HG02973 (cell line): ENCODE measurements around the gene DEXI.

Experiments used
- ATAC-seq: cut with Tn5 transposase; IDR thresholded peaks from one replicate; pipeline ENCODE4 v1.9.1; 2021; ENCODE audit warnings: moderate library complexity; ENCODE audit not compliant: unreplicated experiment

DEXI gene

GRCh38 chr16:10942352-10943063 lies at the start of gene DEXI:
Gene DEXI, minus strand, starts transcription at chr16:10942468. Its CDS starts 463 bp downstream, at chr16:10942005.
- ATAC-seq = peak; percentile 61

- no peak for ATAC-seq
These were observed 48.1 kb upstream of the DEXI start for GRCh38 chr16:10990378-10990777.

- ATAC-seq = no peak
These were observed 47.3 kb upstream of the DEXI start for GRCh38 chr16:10989559-10989958.

- ATAC-seq = no peak
These were observed 46.6 kb upstream of the DEXI start for GRCh38 chr16:10988879-10989278.

GRCh38 chr16:10988164-10988803 lies 46.0 kb upstream of the DEXI start:
- peak; percentile 55 for ATAC-seq

- no peak for ATAC-seq
These were observed 45.3 kb upstream of the DEXI start for GRCh38 chr16:10987361-10988163.

- ATAC-seq = no peak
These were observed 42.2 kb upstream of the DEXI start for GRCh38 chr16:10984509-10984908.

GRCh38 chr16:10983159-10983558 lies 40.9 kb upstream of the DEXI start:
- no peak for ATAC-seq

GRCh38 chr16:10982465-10983150 lies 40.3 kb upstream of the DEXI start:
- peak; percentile 58 for ATAC-seq

- ATAC-seq = no peak
These were observed 39.5 kb upstream of the DEXI start for GRCh38 chr16:10981697-10982216.

- ATAC-seq = no peak
These were observed 38.5 kb upstream of the DEXI start for GRCh38 chr16:10980813-10981212.

GRCh38 chr16:10979717-10980601 lies 37.7 kb upstream of the DEXI start:
- no peak for ATAC-seq

- ATAC-seq = no peak
These were observed 36.7 kb upstream of the DEXI start for GRCh38 chr16:10978871-10979446.

- ATAC-seq = no peak
These were observed 35.9 kb upstream of the DEXI start for GRCh38 chr16:10978124-10978523.

- no peak for ATAC-seq
These were observed 34.4 kb upstream of the DEXI start for GRCh38 chr16:10976634-10977033.

GRCh38 chr16:10972819-10973464 lies 30.7 kb upstream of the DEXI start:
- no peak for ATAC-seq

GRCh38 chr16:10972108-10972818 lies 30.0 kb upstream of the DEXI start:
- no peak for ATAC-seq

- ATAC-seq = no peak
These were observed 29.3 kb upstream of the DEXI start for GRCh38 chr16:10971560-10971961.
